Caki2 (cell line): Measurements from ENCODE around the gene FBXW8. TPM values are rescaled to one million over a fixed set of nuclear protein-coding genes. Genes with fewer than 3 reads are reported as not detected.

Experiments used
- DNase-seq: peaks from one replicate; pipeline ENCODE4 v3.0.0-alpha.2; 2015; ENCODE audit warnings: low read depth
- in situ Hi-C: cut with HindIII; loops from 2 replicates; pipeline ENCODE4 v1.10.0; 2016; ENCODE audit warnings: low sequenced_read_pairs, low pct_unique_long_range_greater_than_20kb, mixed read lengths
- total RNA-seq: library from RNA; depleted of rRNA; stranded (reverse); fragments of >200 nt; shearing (Covaris generic); gene quantifications from 2 replicates; pipeline ENCODE4 v1.2.3, GENCODE V29; 2014; ENCODE audit warnings: low replicate concordance

Gene FBXW8
- total RNA-seq, 1 experiment from 2014 or later: 20.9 TPM

DNA sequence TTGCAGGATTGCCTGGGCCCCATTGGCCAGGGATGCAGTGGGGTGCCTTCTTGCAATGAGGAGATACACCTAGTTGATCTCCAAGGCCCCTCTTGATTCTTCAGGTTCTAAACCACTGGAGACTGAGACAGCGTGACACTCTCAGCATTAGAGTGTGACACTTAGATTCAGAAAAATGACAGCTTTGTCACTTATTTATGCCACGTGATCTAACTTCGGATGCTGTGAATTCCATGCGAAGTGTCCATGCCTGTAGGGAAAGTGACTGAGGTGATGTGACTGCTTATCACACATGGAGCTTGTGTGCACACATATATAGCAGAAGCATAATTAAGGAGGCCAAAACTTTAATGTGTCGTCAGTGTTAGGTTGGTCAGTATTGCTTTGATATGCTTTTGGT, 30.4 kb downstream of the FBXW8 start:
- in situ Hi-C loops: no loop called here
- no peak for DNase-seq

DNA sequence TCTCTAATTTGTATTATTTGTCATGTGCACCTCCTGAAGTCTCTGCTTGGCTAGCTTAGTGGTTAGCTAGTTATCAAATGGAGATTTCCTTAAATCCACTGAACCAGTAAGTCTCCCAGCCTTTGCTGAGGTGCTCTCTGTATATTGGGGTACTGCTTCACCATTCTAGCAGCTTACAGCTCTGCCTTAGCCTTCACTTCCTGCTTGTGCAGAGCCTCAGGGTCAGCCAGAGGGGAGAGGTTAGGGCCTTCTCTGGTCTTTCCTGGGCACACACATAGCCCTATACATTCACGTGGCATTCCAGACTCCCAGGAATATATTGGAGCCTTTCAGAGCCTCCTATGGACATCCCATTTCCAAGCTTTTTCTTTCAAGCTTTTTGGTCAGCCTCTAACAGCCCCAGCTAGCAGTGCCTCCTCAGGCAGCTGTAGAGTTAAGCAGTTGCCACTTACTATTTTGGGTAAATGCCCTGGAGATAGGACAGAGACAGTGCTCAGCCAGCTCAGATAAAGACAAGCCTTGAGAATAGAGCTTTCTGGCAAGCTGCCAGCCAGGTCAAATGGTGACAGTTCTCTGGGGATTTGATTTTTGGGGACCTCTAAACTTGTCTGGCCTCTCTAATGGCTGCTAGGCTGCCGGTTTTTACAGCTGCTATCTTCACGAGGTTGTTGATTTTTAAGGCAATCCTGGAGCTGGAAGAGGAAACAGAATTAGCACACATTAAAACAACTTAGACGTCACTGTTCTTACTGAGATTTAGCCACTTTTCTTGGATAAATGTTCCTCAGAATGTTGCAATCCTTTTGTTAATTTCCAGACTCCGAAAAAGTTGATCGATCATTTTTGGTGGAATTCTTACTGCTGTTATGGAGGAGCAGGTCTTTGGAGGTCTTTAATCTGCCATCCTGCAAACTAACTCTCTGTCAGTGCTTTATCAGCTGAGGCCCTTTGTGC, 32.9 kb downstream of the FBXW8 start:
- in situ Hi-C loops: no loop called here

DNA sequence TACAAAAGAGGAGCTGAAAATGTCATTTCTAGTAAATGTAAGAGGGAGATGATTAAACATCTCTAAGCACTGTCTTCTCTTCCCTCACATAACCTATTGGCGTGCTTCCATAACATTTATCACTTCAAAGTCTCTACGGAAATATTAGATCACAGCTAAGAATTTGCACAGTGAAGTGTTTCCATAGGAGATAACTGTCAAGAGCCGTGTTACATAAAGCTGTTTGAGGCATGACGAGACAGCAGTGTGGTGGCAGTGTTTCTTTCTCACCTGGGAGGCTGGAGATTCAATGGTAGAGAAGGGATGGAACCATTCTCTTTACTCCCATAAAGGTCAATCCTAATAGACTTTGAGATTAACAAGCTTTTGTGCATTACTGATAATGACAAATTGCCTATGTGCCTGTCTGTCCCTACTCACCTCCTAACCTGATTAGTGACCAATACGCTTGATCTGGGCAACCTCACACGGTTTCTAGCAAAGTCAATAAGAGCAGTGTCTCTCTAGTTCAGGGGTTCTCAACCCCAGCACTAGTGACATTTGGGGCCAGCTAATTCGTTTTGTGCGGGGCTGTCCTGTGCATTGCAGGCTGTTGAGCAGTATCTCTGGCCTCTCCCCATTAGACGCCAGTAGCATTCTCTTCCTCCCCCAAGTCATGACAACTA, 35.3 kb downstream of the FBXW8 start:
- in situ Hi-C loops: no loop called here
- no peak for DNase-seq

More for the DNA sequence above, 32.9 kb downstream of the FBXW8 start:
- DNase-seq: no peak

DNA sequence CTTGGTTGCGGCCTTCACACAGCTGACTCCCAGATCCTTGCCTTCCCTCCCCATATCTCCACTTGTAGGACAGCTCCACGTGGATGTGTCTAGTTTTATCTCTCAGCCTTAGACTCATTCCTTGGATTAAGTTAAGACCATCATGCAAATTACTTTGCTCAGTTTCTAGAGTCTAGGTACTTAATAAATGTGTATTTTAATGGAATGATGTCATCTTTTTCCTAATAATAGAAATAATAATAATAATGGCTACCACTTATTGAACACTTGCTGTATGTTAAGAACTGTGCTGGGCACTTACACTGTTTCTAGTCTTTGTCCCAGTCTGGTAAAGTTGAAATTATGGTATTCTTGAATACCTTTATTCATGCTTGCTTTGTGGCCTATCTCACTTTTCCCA, 37.5 kb downstream of the FBXW8 start:
- no peak for DNase-seq

DNA sequence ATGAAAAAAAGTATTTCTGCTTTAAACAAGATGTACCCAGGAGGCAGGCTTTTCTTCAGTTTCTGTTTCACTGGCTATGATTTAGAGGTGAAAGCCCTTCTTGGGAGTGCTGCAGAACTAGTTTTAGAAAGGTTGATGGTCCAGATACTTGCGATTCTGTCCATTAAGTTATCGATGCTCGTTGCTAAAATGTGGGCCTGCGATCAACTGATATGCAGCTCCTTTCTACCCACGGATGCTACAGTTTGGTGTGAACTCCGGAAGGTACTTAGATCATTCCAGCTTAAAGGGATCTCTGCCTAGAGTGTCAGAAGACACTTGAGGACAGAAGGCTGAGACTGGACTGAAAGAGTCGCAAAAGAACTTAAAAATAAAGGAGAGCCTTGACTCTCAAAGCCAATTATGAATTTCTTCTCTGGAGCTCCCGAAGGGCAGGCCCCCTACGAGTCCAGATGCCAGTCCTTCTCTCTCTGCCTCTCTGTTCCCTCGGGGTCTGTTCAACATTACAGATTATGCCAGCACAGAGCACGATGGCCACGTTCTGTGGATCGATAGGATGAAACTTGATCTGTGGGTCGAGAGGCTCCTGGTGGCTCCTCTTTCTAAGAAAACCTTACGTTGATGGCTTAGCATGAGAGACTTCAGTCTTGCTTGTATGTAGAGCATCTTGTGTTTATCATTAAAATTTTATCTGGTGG, 40.0 kb downstream of the FBXW8 start:
- no peak for DNase-seq
- in situ Hi-C loops: no loop called here

More for the DNA sequence above, 37.5 kb downstream of the FBXW8 start:
- in situ Hi-C loops: no loop called here

DNA sequence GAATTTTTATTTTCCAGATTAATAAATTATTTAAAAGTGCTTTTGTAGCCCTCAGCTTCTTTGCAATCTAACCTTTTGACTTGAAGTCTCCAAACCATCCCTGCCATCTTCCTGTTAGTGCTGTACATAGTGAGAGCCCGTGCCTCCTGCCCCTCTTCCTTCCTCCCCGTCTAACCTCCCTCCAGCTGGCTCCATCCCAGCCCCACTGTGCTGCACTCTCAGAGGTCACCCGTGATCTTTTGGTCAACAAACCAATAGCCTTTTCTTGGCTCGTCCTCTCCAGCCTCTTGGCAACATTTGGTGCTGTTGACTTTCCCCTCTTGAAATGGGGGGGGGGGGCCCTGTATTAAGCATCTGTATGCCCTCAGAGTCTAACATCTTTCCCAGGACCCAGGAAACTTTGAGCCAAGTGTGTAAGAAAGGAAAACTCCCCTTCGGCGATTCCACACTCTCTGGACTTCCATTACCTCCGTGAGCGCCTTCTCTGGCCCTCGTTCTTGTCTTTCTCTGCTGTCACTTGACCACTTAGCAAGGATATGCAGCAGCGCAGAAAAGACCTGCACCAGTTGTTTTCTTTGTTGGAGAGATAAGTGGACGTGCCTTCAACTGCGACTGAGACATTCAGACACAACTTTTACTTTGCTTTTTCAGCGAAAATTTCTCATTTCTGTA, 44.1 kb downstream of the FBXW8 start:
- DNase-seq: no peak
- in situ Hi-C loops: no loop called here

DNA sequence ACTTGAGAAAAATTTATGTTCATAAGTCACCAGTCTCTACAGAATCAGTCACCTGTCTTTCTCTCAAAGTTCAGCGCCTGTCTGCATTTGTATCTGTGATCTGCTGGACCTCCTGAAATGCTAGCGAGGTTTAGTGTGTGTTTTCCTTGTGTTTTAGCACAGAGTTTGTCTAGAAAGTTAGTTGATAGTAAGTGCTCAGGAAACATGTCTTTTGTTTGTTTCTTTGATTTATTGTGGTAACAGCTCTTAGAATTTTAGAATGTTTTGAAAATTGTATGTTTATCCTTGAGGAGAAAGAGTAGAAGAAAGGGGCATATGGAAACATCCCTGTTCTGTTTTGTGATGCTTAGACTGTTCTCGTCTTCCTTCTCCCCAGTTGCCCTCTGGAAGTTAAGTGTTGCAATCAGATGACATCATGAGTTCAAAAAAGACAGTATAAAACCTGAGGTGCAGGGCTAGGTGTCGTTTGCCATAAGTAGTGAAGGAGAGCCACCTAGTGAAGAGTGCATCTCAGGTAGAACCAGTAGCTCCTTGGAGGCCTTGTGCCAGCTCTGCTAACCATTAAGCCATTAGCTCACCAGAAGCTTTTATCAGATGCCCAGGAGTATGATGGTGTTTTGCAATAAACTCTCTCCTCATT, 44.8 kb downstream of the FBXW8 start:
- DNase-seq: peak; percentile 30
- in situ Hi-C loops: no loop called here

DNA sequence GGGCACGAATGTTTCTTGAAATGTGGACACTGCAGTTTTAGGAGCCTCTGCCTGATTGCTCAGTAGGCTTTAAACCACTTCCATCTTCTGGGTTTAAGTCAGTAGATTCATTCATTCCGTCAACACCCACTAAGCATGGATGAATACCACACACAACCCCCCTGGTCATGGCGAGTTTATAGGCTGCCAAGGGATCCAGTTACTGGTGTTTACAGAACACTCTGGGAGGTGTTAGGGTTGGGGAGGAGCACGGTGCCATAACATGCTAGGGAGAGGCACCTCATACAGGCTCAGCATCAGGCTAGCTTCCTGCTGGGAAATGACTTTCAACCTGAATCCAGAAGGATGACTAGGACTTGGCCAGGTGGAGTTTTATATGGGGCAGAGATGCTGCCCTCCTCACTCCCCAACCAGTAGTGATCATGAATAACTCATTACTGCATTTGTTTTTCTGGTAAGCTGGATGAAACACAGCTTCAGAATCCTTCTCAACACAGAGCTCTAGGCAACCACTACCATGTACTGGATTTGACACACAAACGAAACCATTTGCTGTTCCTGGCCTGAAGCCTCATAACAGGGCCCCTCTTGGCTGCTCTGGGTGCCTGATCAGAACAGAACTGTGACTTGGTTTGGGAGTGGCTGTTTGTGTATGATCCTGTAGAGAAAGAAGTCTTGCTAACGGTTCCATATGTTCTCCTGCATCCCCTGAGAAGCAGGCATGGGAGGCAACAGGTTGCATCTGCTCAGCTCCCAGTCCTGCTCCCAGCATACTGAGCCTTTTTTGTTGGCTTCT, 47.9 kb downstream of the FBXW8 start:
- no peak for DNase-seq
- in situ Hi-C loops: no loop called here

DNA sequence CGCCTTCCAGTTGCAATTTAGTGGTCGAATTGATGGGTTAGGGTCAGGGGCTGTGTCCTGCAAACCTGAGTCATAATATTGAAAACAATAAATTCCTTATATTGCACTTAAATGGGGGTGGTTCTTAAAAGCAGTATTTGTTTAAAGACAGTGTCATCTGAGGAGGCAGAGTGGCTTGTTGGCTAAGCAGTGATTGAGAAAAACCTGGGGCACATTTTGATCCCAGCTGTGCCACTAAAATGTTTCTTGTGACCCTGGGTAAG, 48.4 kb downstream of the FBXW8 start:
- in situ Hi-C loops: no loop called here
- no peak for DNase-seq

DNA sequence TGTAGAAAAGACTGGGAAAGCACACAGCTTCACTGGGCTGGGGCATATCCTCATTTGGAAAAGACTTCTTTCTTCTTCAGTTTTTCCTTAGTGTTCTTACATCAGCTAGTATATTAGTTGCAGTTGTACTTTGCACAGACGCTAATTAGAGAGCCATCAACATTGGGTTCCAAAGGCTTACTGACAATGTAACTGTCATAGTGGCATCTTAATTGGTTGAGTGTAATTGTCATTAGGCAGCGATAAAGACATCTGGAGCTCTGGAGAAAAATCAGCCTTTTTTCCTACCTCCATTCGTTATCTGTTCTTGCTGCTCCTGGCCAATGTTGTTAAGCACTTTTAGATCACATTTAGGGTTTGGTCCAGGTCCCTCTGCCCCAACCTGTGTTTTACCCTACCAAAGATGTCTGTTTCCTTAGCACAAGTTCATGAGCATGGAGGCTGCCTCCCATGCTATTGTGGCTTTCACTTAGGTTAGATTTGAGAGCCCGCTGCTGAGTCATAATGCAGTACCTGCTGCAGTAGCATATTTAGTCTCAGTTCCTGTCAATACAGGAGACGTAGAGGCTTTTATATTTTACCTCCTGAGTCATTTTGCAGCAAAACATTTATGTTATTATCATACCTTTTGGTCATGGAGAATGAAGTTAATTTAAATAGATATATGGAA, 49.2 kb downstream of the FBXW8 start:
- no peak for DNase-seq
- in situ Hi-C loops: no loop called here

DNA sequence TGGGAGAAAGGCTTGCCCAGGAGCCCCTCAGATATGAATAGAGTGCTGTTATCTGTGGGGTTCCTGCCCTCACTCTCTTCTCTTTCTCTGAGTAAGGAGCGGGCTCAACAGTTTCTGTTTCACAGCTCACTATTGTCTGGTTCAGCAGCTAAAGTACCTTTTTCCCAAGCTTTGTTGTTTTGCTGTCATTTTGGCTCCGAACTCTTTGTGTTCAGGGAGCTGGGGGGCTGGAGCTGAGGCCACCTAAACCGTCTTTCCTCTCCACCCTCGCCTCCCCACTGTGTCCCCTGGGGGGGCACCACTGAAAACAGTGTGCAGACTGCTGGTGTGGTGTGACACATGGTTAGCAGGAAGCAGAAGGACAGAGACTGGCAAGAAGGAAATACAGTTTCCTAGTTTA, 51.4 kb downstream of the FBXW8 start:
- in situ Hi-C loops: no loop called here
- no peak for DNase-seq

DNA sequence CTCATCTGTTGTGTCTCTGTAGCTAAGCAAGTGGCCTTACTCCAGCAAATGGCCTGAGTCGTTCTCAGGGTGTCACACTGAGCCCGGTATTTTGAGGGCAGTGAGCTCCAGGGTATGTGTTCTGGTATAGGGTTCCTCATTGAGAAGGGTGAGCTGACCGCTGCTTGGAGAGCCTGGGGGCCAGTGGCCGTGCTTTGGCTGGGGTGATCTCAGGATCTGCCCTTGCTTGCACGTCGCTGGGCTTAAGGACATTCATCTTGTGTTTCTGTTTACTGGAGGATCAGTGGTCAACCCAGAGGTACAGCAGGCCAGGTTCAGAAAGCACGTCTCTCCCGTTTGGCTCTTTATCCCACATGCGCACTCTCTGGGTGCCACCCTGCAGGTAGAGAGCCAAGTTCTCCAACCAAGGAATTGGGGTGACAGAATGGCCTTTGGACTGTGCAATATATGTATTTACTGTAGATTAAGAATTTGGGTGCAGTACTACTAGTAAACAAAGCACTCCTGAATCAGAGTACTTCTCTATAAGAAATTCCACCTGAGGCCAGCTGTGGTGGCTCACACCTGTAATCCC, 52.1 kb downstream of the FBXW8 start:
- no peak for DNase-seq
- in situ Hi-C loops: no loop called here

DNA sequence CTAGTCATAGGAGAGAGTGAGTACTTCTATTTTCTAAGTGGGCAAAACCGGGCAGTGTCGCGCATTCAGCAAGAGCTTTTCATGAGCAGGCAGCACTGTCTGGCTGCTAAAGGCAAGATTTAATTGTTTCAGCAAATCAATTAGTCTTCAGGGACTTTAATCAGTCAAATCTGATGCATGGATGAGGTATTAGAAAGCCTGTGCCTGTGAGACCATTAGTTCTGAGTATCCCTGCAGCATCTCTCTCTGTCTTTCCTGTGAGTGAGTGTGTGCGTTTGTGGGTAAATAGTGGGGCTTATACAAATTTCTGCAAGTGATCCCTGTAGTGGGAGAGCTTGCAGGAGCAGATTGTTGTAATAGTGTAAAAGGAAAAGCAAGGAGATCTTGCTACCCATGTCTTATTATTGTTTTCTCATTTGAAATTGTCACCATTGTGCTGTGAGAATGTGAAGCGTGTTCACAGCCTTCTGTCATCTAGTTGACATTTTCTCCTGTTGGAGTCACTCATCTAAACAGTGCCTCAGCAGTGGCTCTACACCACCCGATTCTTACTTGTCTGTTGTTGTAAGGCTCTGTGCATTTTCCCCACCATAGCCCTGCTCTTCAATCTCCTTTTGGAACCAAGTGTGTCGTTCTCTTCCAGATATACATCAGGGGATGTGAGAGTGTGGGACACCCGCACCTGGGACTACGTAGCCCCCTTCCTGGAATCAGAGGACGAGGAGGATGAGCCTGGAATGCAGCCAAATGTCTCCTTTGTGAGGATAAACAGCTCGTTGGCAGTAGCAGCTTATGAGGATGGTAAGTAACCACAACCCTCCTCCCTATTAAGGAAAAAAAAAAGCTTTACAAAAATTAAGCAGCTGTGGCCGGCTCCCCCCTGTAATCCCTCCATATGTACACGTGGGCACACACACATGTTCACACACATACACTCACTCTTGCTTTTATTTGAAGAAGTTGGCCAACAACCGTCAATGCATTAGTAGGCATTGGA, 53.6 kb downstream of the FBXW8 start:
- in situ Hi-C loops: no loop called here
- no peak for DNase-seq

DNA sequence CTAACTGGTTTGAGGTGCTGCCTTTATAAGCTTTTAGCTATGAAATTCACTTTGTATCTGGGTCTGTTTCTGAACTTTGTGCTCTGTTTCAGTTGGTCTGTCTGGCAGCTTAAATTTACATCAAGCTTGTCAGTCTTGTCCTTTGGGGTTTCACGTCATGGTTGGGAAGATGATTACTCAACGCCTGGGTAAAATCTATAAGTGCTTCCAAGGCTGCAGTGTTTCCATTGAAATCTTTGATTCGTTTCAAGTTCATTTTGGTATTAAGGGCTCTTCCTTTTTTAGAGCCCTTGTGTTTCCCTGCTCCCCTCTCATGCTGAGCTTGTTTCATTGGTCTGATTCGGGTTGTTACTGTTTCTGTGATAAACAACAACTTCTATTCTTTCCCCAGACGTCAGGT, 58.2 kb downstream of the FBXW8 start:
- DNase-seq: no peak
- in situ Hi-C loops: no loop called here

DNA sequence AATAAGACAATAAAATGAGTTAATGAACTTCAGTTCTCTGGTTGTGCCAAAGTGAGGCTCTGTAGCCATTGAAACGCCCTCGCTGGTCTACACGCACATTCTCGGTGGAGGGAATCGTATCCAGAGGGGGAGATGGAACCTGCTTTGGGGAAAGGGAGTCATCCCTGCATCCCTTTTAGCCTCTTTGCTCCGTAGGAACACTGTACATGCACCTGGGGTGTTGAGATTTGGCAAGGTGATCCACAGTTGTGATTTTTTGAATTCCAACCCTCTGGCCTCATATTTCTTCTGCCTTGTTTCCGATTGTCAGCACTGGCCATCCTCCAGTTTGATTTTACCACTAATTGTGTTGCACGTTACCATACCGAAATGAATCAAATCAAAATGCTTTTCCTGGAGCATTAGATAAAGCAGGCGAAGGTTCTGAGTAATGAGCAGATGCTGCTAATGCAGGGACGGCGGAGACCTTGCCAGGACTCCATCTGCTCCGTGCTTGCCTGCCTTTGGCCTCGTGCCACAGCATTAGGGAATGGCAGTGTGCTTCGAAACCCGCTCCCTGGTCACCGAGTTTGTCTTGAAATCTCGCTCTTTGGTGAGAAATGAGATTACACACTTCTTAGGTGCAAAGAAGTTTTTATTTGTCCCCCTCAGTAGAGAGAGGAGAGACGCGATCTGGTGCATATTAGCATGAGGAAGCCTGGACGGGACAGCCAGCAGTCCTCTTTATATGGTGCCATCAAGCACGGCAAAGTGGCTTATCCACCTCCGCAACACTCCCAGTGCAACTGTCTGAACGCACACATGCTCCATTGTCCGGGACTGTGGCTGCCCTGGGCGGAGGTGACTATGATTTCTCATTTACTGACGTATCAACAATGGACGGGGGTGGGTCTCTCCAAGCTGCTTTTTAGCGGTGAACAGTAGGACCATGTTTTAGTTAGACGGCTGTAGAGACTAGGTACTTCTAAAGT, 59.1 kb downstream of the FBXW8 start:
- in situ Hi-C loops: no loop called here
- no peak for DNase-seq
